ENCODE results near the gene AGTR2. TPM values are rescaled to one million over a fixed set of nuclear protein-coding genes. Genes with fewer than 3 reads are reported as not detected.
A peak's percentile ranks its signal among the peaks of the same experiment; 100 is the strongest.
"Not testable (repeated sequence)": the region's sequence is repeated elsewhere in the genome, so short reads cannot be mapped to it uniquely, and the experiment has no call there.

The AGTR2 gene
- total RNA-seq, 1 experiment from 2014 or later, result not detected

GRCh38 chrX:116198235-116198634 is 27.7 kb downstream of the AGTR2 start:
- Mint-ChIP-seq H3K36me3 (ENCODE audit: insufficient read depth, unreplicated experiment) (no peaks in the 10 kb centered on the region), H3K4me1 (ENCODE audit: insufficient read depth, unreplicated experiment) (no peaks in the 10 kb centered on the region)

GRCh38 chrX:116198810-116199209 is 28.3 kb downstream of the AGTR2 start:
- intact Hi-C loops (cut with micrococcal nuclease), result no loop called here
- no TSS peak for BruUV-seq (replicated peaks)
- no peaks in the 10 kb centered on the region for H3K4me1 Mint-ChIP-seq (ENCODE audit: insufficient read depth, unreplicated experiment)
- H3K36me3 Mint-ChIP-seq (ENCODE audit: insufficient read depth, unreplicated experiment), result no peaks in the 10 kb centered on the region
- no peak overlapping the region for H3K27ac Mint-ChIP-seq (ENCODE audit: low read depth, unreplicated experiment)
- peaks cover 49% of the 10 kb centered on the region for H3K27me3 Mint-ChIP-seq (ENCODE audit: insufficient read depth, unreplicated experiment)
- H3K4me3 Mint-ChIP-seq (ENCODE audit: unreplicated experiment), result no peak overlapping the region
- TF ChIP-seq CTCF (IDR thresholded peaks at IDR 0.05; ENCODE audit: unreplicated experiment), result peak; percentile 8
- H3K9me3 Mint-ChIP-seq (ENCODE audit: unreplicated experiment), result no peaks in the 10 kb centered on the region
- CTCF ChIA-PET, result interaction anchor here (0.6 to 0.7 kb wide), 2 partner anchors 42 to 219 kb away, joined by 3 read pairs; no protein-coding TSS in a partner anchor
- DNase-seq (ENCODE audit: unreplicated experiment), result peak; percentile 21
- POLR2A ChIA-PET, result no interaction called here

More at GRCh38 chrX:116198235-116198634, 27.7 kb downstream of the AGTR2 start:
- intact Hi-C loops (cut with micrococcal nuclease), result no loop called here
- DNase-seq (ENCODE audit: unreplicated experiment), result no peak
- ChIA-PET POLR2A (interaction anchor here (0.5 kb wide), 1 partner anchor 25 kb away, joined by 3 read pairs; no protein-coding TSS in a partner anchor), CTCF (interaction anchor here (0.6 to 0.9 kb wide), 3 partner anchors 41 to 358 kb away, joined by 3 to 4 read pairs (median 3); no protein-coding TSS in a partner anchor)
- no peak for TF ChIP-seq CTCF (IDR thresholded peaks at IDR 0.05; ENCODE audit: unreplicated experiment)
- BruUV-seq (replicated peaks), result no TSS peak
- peaks cover 44% of the 10 kb centered on the region for H3K27me3 Mint-ChIP-seq (ENCODE audit: insufficient read depth, unreplicated experiment)
- H3K27ac Mint-ChIP-seq (ENCODE audit: low read depth, unreplicated experiment), result no peak overlapping the region
- no peaks in the 10 kb centered on the region for H3K9me3 Mint-ChIP-seq (ENCODE audit: unreplicated experiment)
- no peak overlapping the region for H3K4me3 Mint-ChIP-seq (ENCODE audit: unreplicated experiment)

GRCh38 chrX:116204932-116205331 is 34.4 kb downstream of the AGTR2 start:
- H3K27me3 Mint-ChIP-seq (ENCODE audit: insufficient read depth, unreplicated experiment), result peaks cover 68% of the 10 kb centered on the region
- intact Hi-C loops (cut with micrococcal nuclease), result loop anchor here (1.0 to 5.0 kb wide), 5 partner anchors 248 to 1780 kb away; no protein-coding TSS in a partner anchor
- peak overlapping the region; percentile 63 for H3K27ac Mint-ChIP-seq (ENCODE audit: low read depth, unreplicated experiment)
- no peaks in the 10 kb centered on the region for H3K36me3 Mint-ChIP-seq (ENCODE audit: insufficient read depth, unreplicated experiment)
- no peaks in the 10 kb centered on the region for H3K4me1 Mint-ChIP-seq (ENCODE audit: insufficient read depth, unreplicated experiment)
- no TSS peak for BruUV-seq (replicated peaks)
- H3K9me3 Mint-ChIP-seq (ENCODE audit: unreplicated experiment), result no peaks in the 10 kb centered on the region
- CTCF ChIA-PET, result interaction anchor here (0.6 to 1.7 kb wide), 9 partner anchors 8 to 1782 kb away, joined by 3 to 4 read pairs (median 3); no protein-coding TSS in a partner anchor
- no peak overlapping the region for H3K4me3 Mint-ChIP-seq (ENCODE audit: unreplicated experiment)
- POLR2A ChIA-PET, result no interaction called here
- peak; percentile 52 for DNase-seq (ENCODE audit: unreplicated experiment)
- TF ChIP-seq CTCF (IDR thresholded peaks at IDR 0.05; ENCODE audit: unreplicated experiment), result peak; percentile 79

GRCh38 chrX:116213262-116213661 is 42.7 kb downstream of the AGTR2 start:
- H3K4me3 Mint-ChIP-seq (ENCODE audit: unreplicated experiment), result no peak overlapping the region
- no peak for DNase-seq (ENCODE audit: unreplicated experiment)
- intact Hi-C loops (cut with micrococcal nuclease), result no loop called here
- H3K27ac Mint-ChIP-seq (ENCODE audit: low read depth, unreplicated experiment), result no peak overlapping the region
- H3K27me3 Mint-ChIP-seq (ENCODE audit: insufficient read depth, unreplicated experiment), result peaks cover 37% of the 10 kb centered on the region
- ChIA-PET CTCF (interaction anchor here (1.2 kb wide), 1 partner anchor 9 kb away, joined by 4 read pairs; no protein-coding TSS in a partner anchor), POLR2A (no interaction called here)
- H3K36me3 Mint-ChIP-seq (ENCODE audit: insufficient read depth, unreplicated experiment), result no peaks in the 10 kb centered on the region
- TF ChIP-seq CTCF (IDR thresholded peaks at IDR 0.05; ENCODE audit: unreplicated experiment), result no peak
- no TSS peak for BruUV-seq (replicated peaks)
- peaks cover 9% of the 10 kb centered on the region for H3K9me3 Mint-ChIP-seq (ENCODE audit: unreplicated experiment)
- no peaks in the 10 kb centered on the region for H3K4me1 Mint-ChIP-seq (ENCODE audit: insufficient read depth, unreplicated experiment)

- DNase-seq (ENCODE audit: unreplicated experiment); H3K27ac Mint-ChIP-seq (ENCODE audit: low read depth, unreplicated experiment); CTCF ChIA-PET; H3K4me3 Mint-ChIP-seq (ENCODE audit: unreplicated experiment); BruUV-seq (replicated peaks); H3K4me1 Mint-ChIP-seq (ENCODE audit: insufficient read depth, unreplicated experiment); POLR2A ChIA-PET; H3K36me3 Mint-ChIP-seq (ENCODE audit: insufficient read depth, unreplicated experiment); intact Hi-C loops (cut with micrococcal nuclease): not testable (repeated sequence)
- Mint-ChIP-seq H3K27me3 (ENCODE audit: insufficient read depth, unreplicated experiment) (peaks cover 49% of the 10 kb centered on the region), H3K9me3 (ENCODE audit: unreplicated experiment) (peaks cover 17% of the 10 kb centered on the region)
These were observed 46.5 kb downstream of the AGTR2 start for GRCh38 chrX:116217080-116217479.
